ENCODE data around the gene SLU7.

SLU7 gene

GRCh38 chr5:160379511-160379910 lies 39.4 kb downstream of the SLU7 start:
- Mint-ChIP-seq H3K4me1 (no peaks in the 10 kb centered on the region), H3K4me3 (no peak overlapping the region), H3K27me3 (ENCODE audit: low read depth, poor library complexity) (peaks cover 19% of the 10 kb centered on the region), H3K36me3 (ENCODE audit: low read depth) (peaks cover 5% of the 10 kb centered on the region), H3K9me3 (no peaks in the 10 kb centered on the region), H3K27ac (no peak overlapping the region)
- DNase-seq, result no peak
- no peak for TF ChIP-seq CTCF (IDR thresholded peaks at IDR 0.05)

- H3K36me3 Mint-ChIP-seq (ENCODE audit: low read depth), result no peaks in the 10 kb centered on the region
- no peak overlapping the region for H3K4me3 Mint-ChIP-seq
- H3K9me3 Mint-ChIP-seq, result no peaks in the 10 kb centered on the region
- TF ChIP-seq CTCF (IDR thresholded peaks at IDR 0.05), result no peak
- DNase-seq, result no peak
- no peaks in the 10 kb centered on the region for H3K4me1 Mint-ChIP-seq
- H3K27me3 Mint-ChIP-seq (ENCODE audit: low read depth, poor library complexity), result peaks cover 31% of the 10 kb centered on the region
- H3K27ac Mint-ChIP-seq, result no peak overlapping the region
Observed at GRCh38 chr5:160378330-160378729, 40.6 kb downstream of the SLU7 start.

GRCh38 chr5:160377651-160378050 lies 41.2 kb downstream of the SLU7 start:
- Mint-ChIP-seq H3K9me3 (no peaks in the 10 kb centered on the region), H3K4me3 (no peak overlapping the region), H3K36me3 (ENCODE audit: low read depth) (no peaks in the 10 kb centered on the region), H3K27ac (no peak overlapping the region), H3K4me1 (no peaks in the 10 kb centered on the region), H3K27me3 (ENCODE audit: low read depth, poor library complexity) (peaks cover 37% of the 10 kb centered on the region)
- no peak for TF ChIP-seq CTCF (IDR thresholded peaks at IDR 0.05)
- no peak for DNase-seq

GRCh38 chr5:160376416-160376815 lies 42.5 kb downstream of the SLU7 start:
- peaks cover 48% of the 10 kb centered on the region for H3K27me3 Mint-ChIP-seq (ENCODE audit: low read depth, poor library complexity)
- H3K4me1 Mint-ChIP-seq, result no peaks in the 10 kb centered on the region
- no peaks in the 10 kb centered on the region for H3K9me3 Mint-ChIP-seq
- no peak overlapping the region for H3K4me3 Mint-ChIP-seq
- DNase-seq, result no peak
- TF ChIP-seq CTCF (IDR thresholded peaks at IDR 0.05), result no peak
- H3K27ac Mint-ChIP-seq, result no peak overlapping the region
- no peaks in the 10 kb centered on the region for H3K36me3 Mint-ChIP-seq (ENCODE audit: low read depth)

GRCh38 chr5:160375701-160376100 lies 43.2 kb downstream of the SLU7 start:
- Mint-ChIP-seq H3K27me3 (ENCODE audit: low read depth, poor library complexity) (peaks cover 55% of the 10 kb centered on the region), H3K4me3 (no peak overlapping the region), H3K4me1 (no peaks in the 10 kb centered on the region), H3K36me3 (ENCODE audit: low read depth) (no peaks in the 10 kb centered on the region), H3K9me3 (no peaks in the 10 kb centered on the region), H3K27ac (no peak overlapping the region)
- TF ChIP-seq CTCF (IDR thresholded peaks at IDR 0.05), result no peak
- no peak for DNase-seq

- Mint-ChIP-seq H3K4me3 (no peak overlapping the region), H3K4me1 (no peaks in the 10 kb centered on the region), H3K9me3 (no peaks in the 10 kb centered on the region), H3K36me3 (ENCODE audit: low read depth) (no peaks in the 10 kb centered on the region), H3K27ac (no peak overlapping the region), H3K27me3 (ENCODE audit: low read depth, poor library complexity) (peaks cover 60% of the 10 kb centered on the region)
- no peak for TF ChIP-seq CTCF (IDR thresholded peaks at IDR 0.05)
- DNase-seq, result no peak
Observed at GRCh38 chr5:160375166-160375565, 43.7 kb downstream of the SLU7 start.

All from nephron progenitor cell (in vitro differentiated cells).